Psoas muscle (tissue), 8 donors: Measurements from ENCODE around the gene EPB41L2. TPM values are rescaled to one million over a fixed set of nuclear protein-coding genes. Genes with fewer than 3 reads are reported as not detected.

Source experiments
- ATAC-seq, 4 donors: fragments of 200-7000 bp; cut with Tn5 transposase; one replicate each; pipeline ENCODE4 v1.9.1; 2020; ENCODE audit warnings: moderate library complexity in 3 of 4, mild to moderate bottlenecking in 2 of 4
- DNase-seq, 2 donors: peaks; one replicate each; pipeline ENCODE4 v3.0.0-alpha.2; 2020
- H3K27ac ChIP-seq: fragments of 200-600 bp; one replicate; pipeline ENCODE4 v1.8.0; 2022
- H3K27me3 ChIP-seq, 3 donors: fragments of 200-600 bp in 1 of 3; one replicate each; pipeline versions ENCODE4 v1.6.1 to v1.8.0; 2013 to 2022; ENCODE audit warnings: low read length in 2 of 3, mild to moderate bottlenecking in 2 of 3, moderate library complexity in 1 of 3; ENCODE audit not compliant: insufficient read depth in 3 of 3
- H3K36me3 ChIP-seq, 2 donors: fragments of 200-600 bp in 1 of 2; one replicate each; pipeline versions ENCODE4 v1.6.1 to v1.8.0; 2013 to 2022; ENCODE audit warnings: low read depth in 1 of 2, mild to moderate bottlenecking in 1 of 2, moderate library complexity in 1 of 2; ENCODE audit not compliant: insufficient read depth in 1 of 2
- H3K4me1 ChIP-seq: fragments of 200-600 bp; one replicate; pipeline ENCODE4 v1.8.0; 2022
- H3K4me3 ChIP-seq: fragments of 200-600 bp; one replicate; pipeline ENCODE4 v1.8.0; 2022; ENCODE audit warnings: mild to moderate bottlenecking
- H3K9me3 ChIP-seq: fragments of 200-600 bp; one replicate; pipeline ENCODE4 v1.8.0; 2022
- CTCF ChIP-seq: fragments of 200-600 bp; IDR thresholded peaks from one replicate; pipeline ENCODE4 v1.8.0; 2022; ENCODE audit warnings: antibody characterized with exemption
- WGBS, 3 donors: extraction: QIAGEN DNeasy Blood & Tissue Kit; methylation state at CpG; one replicate each; pipeline versions ENCODE4 v1.1.6 to v1.1.7; 2013; 5-methylcytosine and 5-hydroxymethylcytosine counted together
- intact Hi-C, 2 donors: fragments of 100-400 bp; cut with DNase I; formaldehyde crosslinking; loops; one replicate each; pipeline versions ENCODE4 v1.11.0 to v1.14.2; 2022
- polyA plus RNA-seq, 3 donors: library from polyadenylated mRNA; stranded (reverse); fragments of 200-250 nt; gene quantifications; one replicate each; pipeline ENCODE4 v1.2.3, GENCODE V29; 2013
- total RNA-seq, 4 donors: library from RNA; stranded (reverse); fragmentation: NEBNext Ultra II Directional in 2 of 4; extraction: Animal tissue kit (Norgen Biotek cat#: 25700) in 2 of 4; gene quantifications; one replicate each; pipeline versions ENCODE4 v1.2.1 to v1.2.4, GENCODE V29; 2021 to 2023
- donor health status: healthy with polysubstance abuse.
- donor health status: DM: no; HTN: no; CAD: no; lungs with moderate emphysema.
- donor health status: Bipolar disorder and iron deficiency.
- donor health status: healthy.
- donor health status: DM: yes; HTN: yes; CAD: no.
- donor health status: DM: no; HTN: no; CAD: no.
- donor health status: DM: no; HTN: no; CAD: no.
- donor health status: DM: yes; HTN: yes; CAD: no.

Gene EPB41L2
- total and polyA plus RNA-seq, 7 donors, result 8.5 to 75.7 (median 22.7) TPM

DNA sequence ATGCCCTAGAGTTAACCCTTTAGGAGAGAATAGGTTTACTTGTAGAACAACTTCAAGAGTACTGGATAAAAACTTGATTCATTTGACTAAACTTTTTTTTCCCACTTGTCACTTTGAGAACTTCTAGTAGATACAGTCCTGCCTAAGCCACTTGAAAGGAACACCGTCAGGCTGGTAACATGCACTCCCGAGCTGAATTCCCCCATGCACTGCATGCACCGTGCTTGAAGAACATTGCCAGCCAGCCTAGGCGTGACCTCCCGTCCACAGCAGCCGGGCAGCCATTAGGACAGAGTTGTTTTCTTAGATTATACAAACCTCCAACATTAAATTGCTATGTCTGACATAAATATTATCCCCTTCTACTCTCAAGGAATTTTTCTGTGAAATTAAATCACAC is 183.2 kb downstream of the EPB41L2 start:
- Histone ChIP-seq H3K9me3 (no peaks in the 10 kb centered on the region), H3K4me3 (no peak overlapping the region), H3K36me3 (peaks cover 0 to 8% of the 10 kb centered on the region in 2 donors), H3K4me1 (no peaks in the 10 kb centered on the region), H3K27ac (no peak overlapping the region), H3K27me3 (no peaks in the 10 kb centered on the region)
- WGBS, 3 donors, result 70 to 82% (median 76%) methylated on average over 6 of the region's 6 CpGs
- intact Hi-C loops, result loop anchor here in 1 of 2 donors (10.0 kb wide), 2 partner anchors 655 to 745 kb away; partner anchors contain the start of gene MED23
- ATAC-seq (no peak), DNase-seq (no peak)
- TF ChIP-seq CTCF, result no peak

- Histone ChIP-seq H3K27me3 (no peaks in the 10 kb centered on the region), H3K4me3 (no peak overlapping the region), H3K27ac (no peak overlapping the region), H3K36me3 (peaks cover 0 to 11% of the 10 kb centered on the region in 2 donors), H3K4me1 (no peaks in the 10 kb centered on the region), H3K9me3 (no peaks in the 10 kb centered on the region)
- ATAC-seq (no peak), DNase-seq (no peak)
- 92 to 95% (median 93%) methylated on average over 5 of the region's 5 CpGs for WGBS, 3 donors
- intact Hi-C loops, result loop anchor here in 1 of 2 donors (5.0 kb wide), 1 partner anchor 551 kb away; no protein-coding TSS in a partner anchor
- TF ChIP-seq CTCF, result no peak
These were observed 189.3 kb downstream of the EPB41L2 start for GRCh38 chr6:130873746-130874145.

- no peaks in the 10 kb centered on the region for H3K9me3 ChIP-seq
- no peak overlapping the region for H3K4me3 ChIP-seq
- H3K27me3 ChIP-seq, result no peaks in the 10 kb centered on the region
- TF ChIP-seq CTCF, result peak; percentile 78
- H3K27ac ChIP-seq, result no peak overlapping the region
- intact Hi-C loops, result loop anchor here in 1 of 2 donors (5.0 kb wide), 1 partner anchor 550 kb away; no protein-coding TSS in a partner anchor
- H3K4me1 ChIP-seq, result no peaks in the 10 kb centered on the region
- WGBS, 3 donors, result 69 to 75% (median 70%) methylated on average over 8 of the region's 8 CpGs
- H3K36me3 ChIP-seq, result peaks cover 0 to 13% of the 10 kb centered on the region in 2 donors
- peak in 1 of 4 donors; percentile 56 for ATAC-seq
- peak; percentile 68 to 80 for DNase-seq
These were observed 190.6 kb downstream of the EPB41L2 start for GRCh38 chr6:130872250-130873095.

- Histone ChIP-seq H3K36me3 (peaks cover 0 to 30% of the 10 kb centered on the region in 2 donors), H3K4me1 (no peaks in the 10 kb centered on the region), H3K4me3 (no peak overlapping the region), H3K27ac (no peak overlapping the region), H3K9me3 (no peaks in the 10 kb centered on the region), H3K27me3 (no peaks in the 10 kb centered on the region)
- TF ChIP-seq CTCF, result no peak
- WGBS, 3 donors, result 86 to 88% (median 87%) methylated on average over 9 of the region's 9 CpGs
- ATAC-seq (no peak), DNase-seq (no peak)
- intact Hi-C loops, result loop anchor here in 1 of 2 donors (5.0 kb wide), 1 partner anchor 548 kb away; no protein-coding TSS in a partner anchor
These were observed 192.7 kb downstream of the EPB41L2 start for GRCh38 chr6:130870179-130870880.
